HepG2 (cell line): ENCODE measurements around the gene BRMS1. TPM values are rescaled to one million over a fixed set of nuclear protein-coding genes. Genes with fewer than 3 reads are reported as not detected.

Experiments used
- AHR ChIP-seq: IDR thresholded peaks from 2 replicates; pipeline ENCODE4 v1.6.1; 2018; ENCODE audit warnings: missing genetic modification reagents, missing compliant biosample characterization
- CHD4 ChIP-seq: fragments of 200-600 bp; sonication (generic); IDR thresholded peaks from 2 replicates; pipeline ENCODE4 v1.7.0; 2017; ENCODE audit warnings: mild to moderate bottlenecking, low read length, borderline replicate concordance
- FOXC1 ChIP-seq: sonication (generic); formaldehyde crosslinking; IDR thresholded peaks from 2 replicates; pipeline ENCODE4 v1.8.0; 2022; ENCODE audit warnings: mild to moderate bottlenecking, missing genetic modification reagents, borderline replicate concordance
- HNRNPK ChIP-seq: fragments of 200-400 bp; formaldehyde crosslinking; IDR thresholded peaks from 2 replicates; pipeline ENCODE4 v1.6.1; 2018; ENCODE audit warnings: low read length, low read depth, moderate library complexity, mild to moderate bottlenecking; ENCODE audit not compliant: poor library complexity, severe bottlenecking
- KLF11 ChIP-seq: IDR thresholded peaks from 2 replicates; pipeline ENCODE4 v1.6.1; 2016; ENCODE audit warnings: missing compliant biosample characterization
- MTERF4 ChIP-seq: sonication (generic); formaldehyde crosslinking; IDR thresholded peaks from 2 replicates; pipeline ENCODE4 v1.8.0; 2023; ENCODE audit warnings: mild to moderate bottlenecking, missing genetic modification reagents
- RARG ChIP-seq: sonication (generic); formaldehyde crosslinking; IDR thresholded peaks from 2 replicates; pipeline ENCODE4 v1.4.0; 2020; ENCODE audit warnings: low read depth, mild to moderate bottlenecking, missing genetic modification reagents
- SAP130 ChIP-seq: IDR thresholded peaks from 2 replicates; pipeline ENCODE4 v1.6.1; 2016; ENCODE audit warnings: low read depth
- SRF ChIP-seq: IDR thresholded peaks from 2 replicates; pipeline ENCODE4 v1.6.1; 2011; ENCODE audit warnings: mild to moderate bottlenecking, low read depth, low read length, moderate library complexity
- ZBTB8A ChIP-seq: sonication (generic); formaldehyde crosslinking; IDR thresholded peaks from 2 replicates; pipeline ENCODE4 v1.4.0; 2020; ENCODE audit warnings: mild to moderate bottlenecking, low read depth, missing genetic modification reagents, borderline replicate concordance
- ZNF232 ChIP-seq: sonication (generic); formaldehyde crosslinking; IDR thresholded peaks from 2 replicates; pipeline ENCODE4 v1.4.0; 2020; ENCODE audit warnings: missing genetic modification reagents, borderline replicate concordance
- ZNF513 ChIP-seq: sonication (generic); formaldehyde crosslinking; conservative IDR thresholded peaks from 2 replicates; pipeline ENCODE4 v1.5.0; 2020; ENCODE audit warnings: missing genetic modification reagents
- ZNF7 ChIP-seq: IDR thresholded peaks from 2 replicates; pipeline ENCODE4 v1.6.1; 2016; ENCODE audit warnings: missing biosample characterization, missing genetic modification reagents
- ZNF775 ChIP-seq: sonication (generic); formaldehyde crosslinking; IDR thresholded peaks from 2 replicates; pipeline ENCODE4 v1.4.0; 2020; ENCODE audit warnings: missing genetic modification reagents, mild to moderate bottlenecking, moderate library complexity, borderline replicate concordance
- polyA plus RNA-seq, 8 experiments: library from polyadenylated mRNA; depleted of rRNA in 3 of 8; stranded (reverse) in 7 of 8; unstranded in 1 of 8; fragments of >200 nt; fragmentation: Illumina TruSeq in 4 of 8; extraction: Trizol in 4 of 8; gene quantifications; 2 replicates each; pipeline versions ENCODE4 v1.2.1 to v1.2.3, GENCODE V29; 2011 to 2016; ENCODE audit warnings: low read depth in 4 of 8, missing spikeins in 1 of 8, mixed read lengths in 1 of 8; ENCODE audit not compliant: insufficient read depth in 1 of 8
- total RNA-seq, 5 experiments: library from RNA; depleted of rRNA; stranded (reverse); fragments of >200 nt; fragmentation: Illumina TruSeq; extraction: Trizol; gene quantifications; 2 replicates each; pipeline ENCODE4 v1.2.3, GENCODE V29; 2016; ENCODE audit warnings: low read depth in 1 of 5
- TF ChIP-seq, protein P1 (sequence below): sonication (generic); formaldehyde crosslinking; conservative IDR thresholded peaks from 2 replicates; pipeline ENCODE4 v1.4.0; 2020; ENCODE audit warnings: missing genetic modification reagents
- TF ChIP-seq, protein P2 (sequence below): sonication (generic); formaldehyde crosslinking; IDR thresholded peaks from 2 replicates; pipeline ENCODE4 v1.4.0; 2020; ENCODE audit warnings: missing genetic modification reagents, borderline replicate concordance
- TF ChIP-seq, protein P3 (sequence below): sonication (generic); formaldehyde crosslinking; IDR thresholded peaks from 2 replicates; pipeline ENCODE4 v1.4.0; 2020; ENCODE audit warnings: mild to moderate bottlenecking, missing genetic modification reagents
- TF ChIP-seq, protein P4 (sequence below): sonication (generic); formaldehyde crosslinking; conservative IDR thresholded peaks from 2 replicates; pipeline ENCODE4 v1.8.0; 2022; ENCODE audit warnings: low read depth, missing genetic modification reagents

The BRMS1 gene
- total and polyA plus RNA-seq, 2 of the 13 experiments (the other 11 are each of a cell fraction or from before 2014, with no cell fraction given) = 15.8 to 55.7 TPM

GRCh38 chr11:66336234-66337102 is 8.4 kb downstream of the BRMS1 start, which contains the start of gene RIN1 (continued):
- TF ChIP-seq SRF = no peak
- TF ChIP-seq, protein P1, sequence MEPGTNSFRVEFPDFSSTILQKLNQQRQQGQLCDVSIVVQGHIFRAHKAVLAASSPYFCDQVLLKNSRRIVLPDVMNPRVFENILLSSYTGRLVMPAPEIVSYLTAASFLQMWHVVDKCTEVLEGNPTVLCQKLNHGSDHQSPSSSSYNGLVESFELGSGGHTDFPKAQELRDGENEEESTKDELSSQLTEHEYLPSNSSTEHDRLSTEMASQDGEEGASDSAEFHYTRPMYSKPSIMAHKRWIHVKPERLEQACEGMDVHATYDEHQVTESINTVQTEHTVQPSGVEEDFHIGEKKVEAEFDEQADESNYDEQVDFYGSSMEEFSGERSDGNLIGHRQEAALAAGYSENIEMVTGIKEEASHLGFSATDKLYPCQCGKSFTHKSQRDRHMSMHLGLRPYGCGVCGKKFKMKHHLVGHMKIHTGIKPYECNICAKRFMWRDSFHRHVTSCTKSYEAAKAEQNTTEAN (CRISPR knock-in tag) = peak; percentile 27; the same call in 1 of the 2 replicates
- no peak for TF ChIP-seq RARG (CRISPR knock-in tag)
- TF ChIP-seq, protein P2, sequence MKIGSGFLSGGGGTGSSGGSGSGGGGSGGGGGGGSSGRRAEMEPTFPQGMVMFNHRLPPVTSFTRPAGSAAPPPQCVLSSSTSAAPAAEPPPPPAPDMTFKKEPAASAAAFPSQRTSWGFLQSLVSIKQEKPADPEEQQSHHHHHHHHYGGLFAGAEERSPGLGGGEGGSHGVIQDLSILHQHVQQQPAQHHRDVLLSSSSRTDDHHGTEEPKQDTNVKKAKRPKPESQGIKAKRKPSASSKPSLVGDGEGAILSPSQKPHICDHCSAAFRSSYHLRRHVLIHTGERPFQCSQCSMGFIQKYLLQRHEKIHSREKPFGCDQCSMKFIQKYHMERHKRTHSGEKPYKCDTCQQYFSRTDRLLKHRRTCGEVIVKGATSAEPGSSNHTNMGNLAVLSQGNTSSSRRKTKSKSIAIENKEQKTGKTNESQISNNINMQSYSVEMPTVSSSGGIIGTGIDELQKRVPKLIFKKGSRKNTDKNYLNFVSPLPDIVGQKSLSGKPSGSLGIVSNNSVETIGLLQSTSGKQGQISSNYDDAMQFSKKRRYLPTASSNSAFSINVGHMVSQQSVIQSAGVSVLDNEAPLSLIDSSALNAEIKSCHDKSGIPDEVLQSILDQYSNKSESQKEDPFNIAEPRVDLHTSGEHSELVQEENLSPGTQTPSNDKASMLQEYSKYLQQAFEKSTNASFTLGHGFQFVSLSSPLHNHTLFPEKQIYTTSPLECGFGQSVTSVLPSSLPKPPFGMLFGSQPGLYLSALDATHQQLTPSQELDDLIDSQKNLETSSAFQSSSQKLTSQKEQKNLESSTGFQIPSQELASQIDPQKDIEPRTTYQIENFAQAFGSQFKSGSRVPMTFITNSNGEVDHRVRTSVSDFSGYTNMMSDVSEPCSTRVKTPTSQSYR (CRISPR knock-in tag) = no peak; the same call in 1 of the 2 replicates
- TF ChIP-seq, protein P3, sequence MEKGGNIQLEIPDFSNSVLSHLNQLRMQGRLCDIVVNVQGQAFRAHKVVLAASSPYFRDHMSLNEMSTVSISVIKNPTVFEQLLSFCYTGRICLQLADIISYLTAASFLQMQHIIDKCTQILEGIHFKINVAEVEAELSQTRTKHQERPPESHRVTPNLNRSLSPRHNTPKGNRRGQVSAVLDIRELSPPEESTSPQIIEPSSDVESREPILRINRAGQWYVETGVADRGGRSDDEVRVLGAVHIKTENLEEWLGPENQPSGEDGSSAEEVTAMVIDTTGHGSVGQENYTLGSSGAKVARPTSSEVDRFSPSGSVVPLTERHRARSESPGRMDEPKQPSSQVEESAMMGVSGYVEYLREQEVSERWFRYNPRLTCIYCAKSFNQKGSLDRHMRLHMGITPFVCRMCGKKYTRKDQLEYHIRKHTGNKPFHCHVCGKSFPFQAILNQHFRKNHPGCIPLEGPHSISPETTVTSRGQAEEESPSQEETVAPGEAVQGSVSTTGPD (CRISPR knock-in tag) = no peak
- no peak; the same call in 1 of the 2 replicates for TF ChIP-seq MTERF4 (CRISPR knock-in tag)
- no peak for TF ChIP-seq HNRNPK
- no peak for TF ChIP-seq ZNF7 (CRISPR knock-in tag)
- TF ChIP-seq ZBTB8A (CRISPR knock-in tag) = no peak
- no peak for TF ChIP-seq ZNF513 (CRISPR knock-in tag)
- TF ChIP-seq AHR = peak; percentile 58
- TF ChIP-seq FOXC1 (CRISPR knock-in tag) = 0 out of 2 replicates have a peak, but pooled peaks have one; percentile 42
- no peak for TF ChIP-seq ZNF775 (CRISPR knock-in tag)
- TF ChIP-seq ZNF232 (CRISPR knock-in tag) = peak; percentile 41; the same call in 1 of the 2 replicates
- TF ChIP-seq CHD4 = peak; percentile 61; the same call in 1 of the 2 replicates
- TF ChIP-seq, protein P4, sequence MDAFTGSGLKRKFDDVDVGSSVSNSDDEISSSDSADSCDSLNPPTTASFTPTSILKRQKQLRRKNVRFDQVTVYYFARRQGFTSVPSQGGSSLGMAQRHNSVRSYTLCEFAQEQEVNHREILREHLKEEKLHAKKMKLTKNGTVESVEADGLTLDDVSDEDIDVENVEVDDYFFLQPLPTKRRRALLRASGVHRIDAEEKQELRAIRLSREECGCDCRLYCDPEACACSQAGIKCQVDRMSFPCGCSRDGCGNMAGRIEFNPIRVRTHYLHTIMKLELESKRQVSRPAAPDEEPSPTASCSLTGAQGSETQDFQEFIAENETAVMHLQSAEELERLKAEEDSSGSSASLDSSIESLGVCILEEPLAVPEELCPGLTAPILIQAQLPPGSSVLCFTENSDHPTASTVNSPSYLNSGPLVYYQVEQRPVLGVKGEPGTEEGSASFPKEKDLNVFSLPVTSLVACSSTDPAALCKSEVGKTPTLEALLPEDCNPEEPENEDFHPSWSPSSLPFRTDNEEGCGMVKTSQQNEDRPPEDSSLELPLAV = no peak
- no peak for TF ChIP-seq KLF11 (CRISPR knock-in tag)
- peak; percentile 95 for TF ChIP-seq SAP130 (CRISPR knock-in tag)
